ENCODE results near the gene PLEKHN1. TPM values are rescaled to one million over a fixed set of nuclear protein-coding genes. Genes with fewer than 3 reads are reported as not detected.
"Not testable (repeated sequence)": the region's sequence is repeated elsewhere in the genome, so short reads cannot be mapped to it uniquely, and the experiment has no call there.

PLEKHN1 gene
- total RNA-seq, 4 donors from 2014 or later = 0.21 to 2.4 TPM; not detected in 2

DNA sequence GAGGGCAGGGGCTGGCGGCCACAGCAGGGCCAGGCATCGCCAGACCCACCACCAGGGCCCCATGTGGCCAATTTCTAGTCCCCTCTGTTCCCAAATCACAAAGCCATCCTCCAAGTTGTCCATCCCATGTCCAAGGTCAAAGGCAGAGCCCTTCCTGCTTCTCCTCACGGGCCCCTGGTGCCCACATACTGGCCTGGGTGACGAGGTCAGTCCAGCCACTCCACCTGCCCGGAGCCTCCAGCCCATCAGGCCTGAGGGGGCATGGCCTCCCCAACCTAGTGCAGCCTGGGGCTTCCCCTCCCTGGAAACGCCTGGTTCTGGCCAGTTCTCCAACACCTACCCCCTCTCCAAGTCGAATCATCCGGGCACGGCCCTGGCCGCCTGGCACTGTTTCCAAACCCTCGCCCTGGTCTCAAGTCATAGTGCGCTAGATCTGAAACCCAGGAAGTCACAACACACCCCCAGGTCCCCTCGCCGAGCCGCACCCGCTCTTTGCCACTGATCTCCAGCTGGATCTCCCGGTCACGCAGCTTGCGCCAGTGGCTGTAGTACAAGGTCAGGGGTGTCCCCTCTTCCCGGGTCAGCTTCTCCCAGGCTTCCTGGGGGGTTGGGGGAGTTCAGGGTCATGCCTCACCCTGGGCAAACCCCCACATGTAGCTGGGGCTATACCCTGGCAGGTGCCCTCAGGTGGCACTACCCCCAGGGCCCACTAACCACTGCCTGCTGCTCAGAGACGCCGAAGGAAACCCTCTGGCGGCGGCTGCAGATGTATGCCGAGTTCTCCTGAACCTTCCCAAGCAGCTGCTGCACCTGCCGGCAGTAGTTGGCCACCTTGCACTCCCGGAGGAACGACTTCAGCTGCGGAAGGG is 20.4 kb upstream of the PLEKHN1 start:
- Histone ChIP-seq H3K4me3 (no peak overlapping the region), H3K4me1 (peaks cover 0 to 23% (median 18%) of the 10 kb centered on the region in 4 donors), H3K27me3 (peaks cover 0 to 19% of the 10 kb centered on the region in 2 donors), H3K27ac (no peak overlapping the region), H3K36me3 (peaks cover 12 to 74% (median 15%) of the 10 kb centered on the region in 3 donors), H3K9me3 (no peaks in the 10 kb centered on the region)
- 84 to 85% methylated on average over 27 of the region's 29 CpGs for WGBS, 2 donors
- no peak for DNase-seq (ENCODE audit: low spot score in 2 of 2)
- TF ChIP-seq CTCF (IDR thresholded peaks at IDR 0.05) (no peak), EP300 (IDR thresholded peaks at IDR 0.05) (no peak), POLR2A (IDR thresholded peaks at IDR 0.05) (no peak)

DNA sequence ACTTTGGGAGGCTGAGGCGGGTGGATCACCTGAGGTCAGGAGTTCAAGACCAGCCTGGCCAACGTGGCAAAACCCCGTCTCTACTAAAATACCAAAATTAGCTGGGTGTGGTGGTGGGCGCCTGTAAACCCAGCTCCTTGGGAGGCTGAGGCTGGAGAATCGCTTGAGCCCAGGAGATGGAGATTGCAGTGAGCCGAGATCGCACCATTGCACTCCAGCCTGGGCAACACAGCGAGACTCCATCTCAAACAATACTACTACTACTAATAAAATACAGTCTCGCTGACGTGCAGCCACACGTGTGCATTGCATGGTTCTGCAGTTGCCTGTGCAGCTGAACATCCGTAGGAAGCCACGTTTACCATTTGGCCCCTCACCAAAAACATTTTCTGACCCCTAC is 19.5 kb upstream of the PLEKHN1 start:
- Histone ChIP-seq H3K4me1 (peaks cover 0 to 14% (median 9%) of the 10 kb centered on the region in 4 donors), H3K36me3 (peaks cover 14 to 83% (median 15%) of the 10 kb centered on the region in 3 donors), H3K27me3 (peaks cover 0 to 12% of the 10 kb centered on the region in 2 donors)
- not testable (repeated sequence) for H3K27ac ChIP-seq; H3K9me3 ChIP-seq; H3K4me3 ChIP-seq; DNase-seq (ENCODE audit: low spot score in 2 of 2)
- WGBS, 2 donors = 91% methylated on average over 13 of the region's 13 CpGs

DNA sequence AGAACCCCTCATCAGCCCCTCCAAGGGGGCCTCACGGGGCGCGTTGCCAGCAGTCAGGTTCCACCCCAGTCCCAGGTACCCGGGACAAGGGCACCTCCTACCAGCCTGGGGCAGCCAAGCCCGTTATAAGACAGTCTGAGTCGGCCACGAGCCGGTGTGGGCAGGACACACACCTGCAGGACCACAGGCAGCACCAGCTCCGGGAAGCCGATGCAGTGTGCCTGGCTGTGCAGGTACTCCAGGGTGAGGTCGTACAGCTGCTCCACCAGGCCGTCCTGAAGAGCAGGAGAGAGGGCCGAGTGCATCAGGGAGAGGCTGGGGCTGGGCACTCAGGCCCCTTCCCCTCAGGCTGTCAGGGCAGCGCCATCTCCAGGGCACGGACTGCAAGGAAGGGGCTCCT is 18.3 kb upstream of the PLEKHN1 start:
- no peak for TF ChIP-seq POLR2A (IDR thresholded peaks at IDR 0.05)
- no peak for TF ChIP-seq CTCF (IDR thresholded peaks at IDR 0.05)
- TF ChIP-seq EP300 (IDR thresholded peaks at IDR 0.05) = no peak
- WGBS, 2 donors = 81 to 85% methylated on average over 11 to 14 of the region's 15 CpGs
- peaks cover 15 to 95% (median 20%) of the 10 kb centered on the region in 3 donors for H3K36me3 ChIP-seq

DNA sequence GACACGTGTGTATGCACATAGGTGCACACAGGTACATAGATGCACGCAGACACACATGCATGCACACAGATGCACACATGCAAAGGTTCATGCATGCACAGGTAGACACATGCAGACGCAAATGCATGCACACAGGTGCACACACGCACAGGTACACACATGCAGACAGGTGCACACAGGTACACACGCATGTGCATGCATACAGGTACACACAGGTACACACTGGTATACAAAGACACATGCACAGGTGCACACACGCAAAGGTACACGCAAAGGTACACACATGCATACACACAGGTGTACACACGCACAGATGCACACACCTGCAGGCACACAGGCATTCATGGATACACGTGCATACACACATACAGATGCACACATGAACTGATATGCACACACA is 16.0 kb upstream of the PLEKHN1 start:
- 91 to 96% methylated on average over 8 to 9 of the region's 9 CpGs for WGBS, 2 donors
- peaks cover 15 to 100% (median 40%) of the 10 kb centered on the region in 3 donors for H3K36me3 ChIP-seq

More for the DNA sequence above, 18.3 kb upstream of the PLEKHN1 start:
- H3K4me1 ChIP-seq = peaks cover 0 to 3% (median under 1%) of the 10 kb centered on the region in 4 donors
- no peak overlapping the region for H3K4me3 ChIP-seq
- H3K27me3 ChIP-seq = peaks cover 0 to 4% of the 10 kb centered on the region in 2 donors
- no peaks in the 10 kb centered on the region for H3K9me3 ChIP-seq
- DNase-seq (ENCODE audit: low spot score in 2 of 2) = no peak
- no peak overlapping the region for H3K27ac ChIP-seq

GRCh38 chr1:950881-951280 is 15.4 kb upstream of the PLEKHN1 start:
- no peak for TF ChIP-seq CTCF (IDR thresholded peaks at IDR 0.05)
- no peak for TF ChIP-seq EP300 (IDR thresholded peaks at IDR 0.05)
- no peak for TF ChIP-seq POLR2A (IDR thresholded peaks at IDR 0.05)
- H3K27me3 ChIP-seq = no peaks in the 10 kb centered on the region
- H3K4me1 ChIP-seq = no peaks in the 10 kb centered on the region
- H3K36me3 ChIP-seq = peaks cover 15 to 100% (median 40%) of the 10 kb centered on the region in 3 donors
- no peaks in the 10 kb centered on the region for H3K9me3 ChIP-seq
- no peak overlapping the region for H3K4me3 ChIP-seq
- 89 to 90% methylated on average over 21 to 23 of the region's 23 CpGs for WGBS, 2 donors
- no peak overlapping the region for H3K27ac ChIP-seq
- DNase-seq (ENCODE audit: low spot score in 2 of 2) = no peak

More for the DNA sequence above, 16.0 kb upstream of the PLEKHN1 start:
- Histone ChIP-seq H3K9me3 (no peaks in the 10 kb centered on the region), H3K27me3 (no peaks in the 10 kb centered on the region), H3K4me1 (no peaks in the 10 kb centered on the region), H3K27ac (no peak overlapping the region), H3K4me3 (no peak overlapping the region)
- no peak for DNase-seq (ENCODE audit: low spot score in 2 of 2)
- TF ChIP-seq CTCF (IDR thresholded peaks at IDR 0.05) (no peak), EP300 (IDR thresholded peaks at IDR 0.05) (no peak), POLR2A (IDR thresholded peaks at IDR 0.05) (no peak)

Measured in tibial nerve (tissue), 4 donors.